ENCODE measurements around the gene FTO. TPM values are rescaled to one million over a fixed set of nuclear protein-coding genes. Genes with fewer than 3 reads are reported as not detected.

The FTO gene
- total RNA-seq, 4 donors from 2014 or later, result 21.3 to 50.5 (median 40.8) TPM

DNA sequence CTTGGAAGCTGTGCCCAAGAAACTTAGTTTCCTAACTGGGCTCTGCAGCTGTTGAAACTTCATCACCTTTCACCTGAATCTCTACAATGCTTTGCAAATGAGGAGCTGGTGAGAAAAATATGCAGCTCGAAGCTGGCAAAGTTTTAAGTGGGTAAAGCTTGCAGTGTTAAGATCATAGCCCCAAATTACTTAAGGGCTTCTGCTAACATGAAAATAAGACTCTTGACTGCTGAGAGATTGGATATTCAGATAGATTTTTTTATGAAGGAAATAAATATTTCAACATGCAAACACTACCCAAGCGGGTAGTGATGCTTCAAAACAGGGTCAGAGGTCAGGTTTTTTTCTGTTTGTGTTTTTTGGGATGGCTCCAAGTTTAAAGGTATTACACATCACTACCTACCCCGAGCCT, 278.7 kb downstream of the FTO start:
- in situ Hi-C loops (cut with MboI; ENCODE audit: low pct_ligation_motif_present in 1 of 4, low pct_unique_long_range_greater_than_20kb in 1 of 4, low sequenced_read_pairs in 3 of 4), result no loop called here
- H3K27me3 ChIP-seq, result no peaks in the 10 kb centered on the region
- H3K4me3 ChIP-seq, result no peak overlapping the region
- peaks cover 0 to 1% (median under 1%) of the 10 kb centered on the region in 4 donors for H3K4me1 ChIP-seq
- intact Hi-C loops (cut with DNase I; ENCODE audit: low total_unique reads), result no loop called here
- no peak for TF ChIP-seq POLR2A (IDR thresholded peaks at IDR 0.05)
- no peak for TF ChIP-seq EP300 (IDR thresholded peaks at IDR 0.05; ENCODE audit: low read depth)
- TF ChIP-seq, protein P1, sequence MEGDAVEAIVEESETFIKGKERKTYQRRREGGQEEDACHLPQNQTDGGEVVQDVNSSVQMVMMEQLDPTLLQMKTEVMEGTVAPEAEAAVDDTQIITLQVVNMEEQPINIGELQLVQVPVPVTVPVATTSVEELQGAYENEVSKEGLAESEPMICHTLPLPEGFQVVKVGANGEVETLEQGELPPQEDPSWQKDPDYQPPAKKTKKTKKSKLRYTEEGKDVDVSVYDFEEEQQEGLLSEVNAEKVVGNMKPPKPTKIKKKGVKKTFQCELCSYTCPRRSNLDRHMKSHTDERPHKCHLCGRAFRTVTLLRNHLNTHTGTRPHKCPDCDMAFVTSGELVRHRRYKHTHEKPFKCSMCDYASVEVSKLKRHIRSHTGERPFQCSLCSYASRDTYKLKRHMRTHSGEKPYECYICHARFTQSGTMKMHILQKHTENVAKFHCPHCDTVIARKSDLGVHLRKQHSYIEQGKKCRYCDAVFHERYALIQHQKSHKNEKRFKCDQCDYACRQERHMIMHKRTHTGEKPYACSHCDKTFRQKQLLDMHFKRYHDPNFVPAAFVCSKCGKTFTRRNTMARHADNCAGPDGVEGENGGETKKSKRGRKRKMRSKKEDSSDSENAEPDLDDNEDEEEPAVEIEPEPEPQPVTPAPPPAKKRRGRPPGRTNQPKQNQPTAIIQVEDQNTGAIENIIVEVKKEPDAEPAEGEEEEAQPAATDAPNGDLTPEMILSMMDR (IDR thresholded peaks at IDR 0.05), result no peak
- no peak for TF ChIP-seq POLR2AphosphoS5 (IDR thresholded peaks at IDR 0.05)
- H3K36me3 ChIP-seq, result no peaks in the 10 kb centered on the region
- 44 to 59% methylated on average over 3 of the region's 3 CpGs for WGBS, 2 donors (ENCODE audit: low coverage in 1 of 2)
- H3K27ac ChIP-seq, result no peak overlapping the region
- H3K9me3 ChIP-seq, result no peaks in the 10 kb centered on the region
- no peak for DNase-seq

- intact Hi-C loops (cut with DNase I; ENCODE audit: low total_unique reads), result no loop called here
- Histone ChIP-seq H3K36me3 (no peaks in the 10 kb centered on the region), H3K27me3 (no peaks in the 10 kb centered on the region), H3K27ac (no peak overlapping the region), H3K9me3 (no peaks in the 10 kb centered on the region), H3K4me1 (peaks cover 0 to 15% (median 7%) of the 10 kb centered on the region in 4 donors), H3K4me3 (no peak overlapping the region)
- DNase-seq, result no peak
- TF ChIP-seq POLR2A (IDR thresholded peaks at IDR 0.05) (no peak), EP300 (IDR thresholded peaks at IDR 0.05; ENCODE audit: low read depth) (no peak), POLR2AphosphoS5 (IDR thresholded peaks at IDR 0.05) (no peak)
- TF ChIP-seq, protein P1 (IDR thresholded peaks at IDR 0.05), result no peak
- whole genome bisulfite sequencing, 2 donors (ENCODE audit: low coverage in 1 of 2), result 90 to 94% methylated on average over 3 of the region's 3 CpGs
- in situ Hi-C loops (cut with MboI; ENCODE audit: low pct_ligation_motif_present in 1 of 4, low pct_unique_long_range_greater_than_20kb in 1 of 4, low sequenced_read_pairs in 3 of 4), result no loop called here
Measured at GRCh38 chr16:53984936-53985335, 281.0 kb downstream of the FTO start.

DNA sequence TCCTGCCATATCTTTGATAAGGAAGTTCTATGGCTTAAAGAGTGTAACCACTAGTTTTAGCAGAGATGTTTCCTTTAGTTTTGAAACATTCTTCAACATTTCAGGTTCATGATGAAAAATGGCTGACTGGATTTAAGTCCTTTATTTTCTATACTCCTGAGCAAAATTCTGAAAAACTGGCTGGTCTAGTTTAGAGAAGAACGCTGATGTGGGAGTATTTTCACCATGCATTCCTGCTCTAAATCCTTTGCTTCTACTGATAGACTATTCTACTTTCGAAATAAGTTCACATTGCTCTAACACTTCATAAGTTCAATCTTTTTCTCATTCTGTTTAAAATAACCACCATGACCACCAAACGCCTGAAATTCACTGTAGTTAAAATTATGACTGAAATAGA, 281.9 kb downstream of the FTO start:
- no peaks in the 10 kb centered on the region for H3K27me3 ChIP-seq
- no peaks in the 10 kb centered on the region for H3K36me3 ChIP-seq
- H3K4me3 ChIP-seq, result no peak overlapping the region
- DNase-seq, result no peak
- H3K4me1 ChIP-seq, result peaks cover 0 to 18% (median 8%) of the 10 kb centered on the region in 4 donors
- 74 to 86% methylated on average over 3 of the region's 3 CpGs for WGBS, 2 donors (ENCODE audit: low coverage in 1 of 2)
- no peak overlapping the region for H3K27ac ChIP-seq
- TF ChIP-seq POLR2A (IDR thresholded peaks at IDR 0.05), result no peak
- in situ Hi-C loops (cut with MboI; ENCODE audit: low pct_ligation_motif_present in 1 of 4, low pct_unique_long_range_greater_than_20kb in 1 of 4, low sequenced_read_pairs in 3 of 4) (no loop called here), intact Hi-C loops (cut with DNase I; ENCODE audit: low total_unique reads) (no loop called here)
- no peaks in the 10 kb centered on the region for H3K9me3 ChIP-seq

- 93 to 100% methylated on average over 5 of the region's 5 CpGs for WGBS, 2 donors (ENCODE audit: low coverage in 1 of 2)
- H3K4me1 ChIP-seq, result peaks cover 4 to 27% (median 13%) of the 10 kb centered on the region in 4 donors
- DNase-seq, result no peak
- no peaks in the 10 kb centered on the region for H3K27me3 ChIP-seq
- no peaks in the 10 kb centered on the region for H3K36me3 ChIP-seq
- H3K9me3 ChIP-seq, result no peaks in the 10 kb centered on the region
- H3K27ac ChIP-seq, result no peak overlapping the region
- intact Hi-C loops (cut with DNase I; ENCODE audit: low total_unique reads), result no loop called here
- H3K4me3 ChIP-seq, result no peak overlapping the region
- in situ Hi-C loops (cut with MboI; ENCODE audit: low pct_ligation_motif_present in 1 of 4, low pct_unique_long_range_greater_than_20kb in 1 of 4, low sequenced_read_pairs in 3 of 4), result no loop called here
- TF ChIP-seq, protein P1 (IDR thresholded peaks at IDR 0.05), result no peak
- no peak for TF ChIP-seq POLR2A (IDR thresholded peaks at IDR 0.05)
- no peak for TF ChIP-seq POLR2AphosphoS5 (IDR thresholded peaks at IDR 0.05)
- no peak for TF ChIP-seq EP300 (IDR thresholded peaks at IDR 0.05; ENCODE audit: low read depth)
Measured at GRCh38 chr16:53986793-53987192, 282.8 kb downstream of the FTO start.

GRCh38 chr16:53988136-53988535, 284.2 kb downstream of the FTO start:
- WGBS, 2 donors (ENCODE audit: low coverage in 1 of 2), result 39 to 50% methylated on average over 2 of the region's 2 CpGs
- in situ Hi-C loops (cut with MboI; ENCODE audit: low pct_ligation_motif_present in 1 of 4, low pct_unique_long_range_greater_than_20kb in 1 of 4, low sequenced_read_pairs in 3 of 4), result no loop called here

More at GRCh38 chr16:53988136-53988535, 284.2 kb downstream of the FTO start:
- DNase-seq, result no peak
- Histone ChIP-seq H3K4me3 (no peak overlapping the region), H3K27me3 (no peaks in the 10 kb centered on the region), H3K4me1 (peaks cover 6 to 33% (median 16%) of the 10 kb centered on the region in 4 donors), H3K36me3 (no peaks in the 10 kb centered on the region), H3K27ac (no peak overlapping the region), H3K9me3 (no peaks in the 10 kb centered on the region)
- TF ChIP-seq, protein P1 (IDR thresholded peaks at IDR 0.05), result no peak
- TF ChIP-seq EP300 (IDR thresholded peaks at IDR 0.05; ENCODE audit: low read depth), result no peak
- TF ChIP-seq POLR2AphosphoS5 (IDR thresholded peaks at IDR 0.05), result no peak
- TF ChIP-seq POLR2A (IDR thresholded peaks at IDR 0.05), result no peak
- intact Hi-C loops (cut with DNase I; ENCODE audit: low total_unique reads), result no loop called here
